Liver (tissue), 3 donors: ENCODE data around the gene LTO1.

Experiments used
- EGR1 ChIP-seq, 2 donors: IDR thresholded peaks; 2 replicates each; pipeline ENCODE4 v1.6.1; 2016 to 2018; ENCODE audit warnings: antibody characterized with exemption in 2 of 2, low read depth in 2 of 2
- FOXA1 ChIP-seq: IDR thresholded peaks from 2 replicates; pipeline ENCODE4 v1.6.1; 2016; ENCODE audit warnings: antibody characterized with exemption
- HNF4G ChIP-seq: IDR thresholded peaks from 2 replicates; pipeline ENCODE4 v1.6.1; 2016; ENCODE audit warnings: antibody characterized with exemption
- JUND ChIP-seq, 2 donors: IDR thresholded peaks; 2 replicates each; pipeline ENCODE4 v1.6.1; 2016; ENCODE audit warnings: antibody characterized with exemption in 2 of 2
- RAD21 ChIP-seq, 2 donors: IDR thresholded peaks; 2 replicates each; pipeline ENCODE4 v1.6.1; 2016; ENCODE audit warnings: antibody characterized with exemption in 2 of 2, mild to moderate bottlenecking in 2 of 2
- SP1 ChIP-seq: IDR thresholded peaks from 2 replicates; pipeline ENCODE4 v1.6.1; 2018; ENCODE audit warnings: antibody characterized with exemption, mild to moderate bottlenecking
- TAF1 ChIP-seq: conservative IDR thresholded peaks from 2 replicates; pipeline ENCODE4 v1.6.1; 2016; ENCODE audit warnings: antibody characterized with exemption, mild to moderate bottlenecking
- YY1 ChIP-seq: IDR thresholded peaks from 2 replicates; pipeline ENCODE4 v1.6.1; 2016; ENCODE audit warnings: antibody characterized with exemption, mild to moderate bottlenecking
- TF ChIP-seq, protein P1 (sequence below): fragments of 150-350 bp; IDR thresholded peaks from 2 replicates; pipeline ENCODE4 v1.5.1; 2017; ENCODE audit warnings: improper control_type of control experiment, low read depth, low read length; ENCODE audit not compliant: missing input control
- TF ChIP-seq, protein P2 (sequence below): IDR thresholded peaks from 2 replicates; pipeline ENCODE4 v1.6.1; 2016; ENCODE audit warnings: antibody characterized with exemption
- TF ChIP-seq, protein P3 (sequence below): IDR thresholded peaks from 2 replicates; pipeline ENCODE4 v1.6.1; 2016; ENCODE audit warnings: antibody characterized with exemption
- donor health status: healthy.
- donor health status: healthy.

DNA sequence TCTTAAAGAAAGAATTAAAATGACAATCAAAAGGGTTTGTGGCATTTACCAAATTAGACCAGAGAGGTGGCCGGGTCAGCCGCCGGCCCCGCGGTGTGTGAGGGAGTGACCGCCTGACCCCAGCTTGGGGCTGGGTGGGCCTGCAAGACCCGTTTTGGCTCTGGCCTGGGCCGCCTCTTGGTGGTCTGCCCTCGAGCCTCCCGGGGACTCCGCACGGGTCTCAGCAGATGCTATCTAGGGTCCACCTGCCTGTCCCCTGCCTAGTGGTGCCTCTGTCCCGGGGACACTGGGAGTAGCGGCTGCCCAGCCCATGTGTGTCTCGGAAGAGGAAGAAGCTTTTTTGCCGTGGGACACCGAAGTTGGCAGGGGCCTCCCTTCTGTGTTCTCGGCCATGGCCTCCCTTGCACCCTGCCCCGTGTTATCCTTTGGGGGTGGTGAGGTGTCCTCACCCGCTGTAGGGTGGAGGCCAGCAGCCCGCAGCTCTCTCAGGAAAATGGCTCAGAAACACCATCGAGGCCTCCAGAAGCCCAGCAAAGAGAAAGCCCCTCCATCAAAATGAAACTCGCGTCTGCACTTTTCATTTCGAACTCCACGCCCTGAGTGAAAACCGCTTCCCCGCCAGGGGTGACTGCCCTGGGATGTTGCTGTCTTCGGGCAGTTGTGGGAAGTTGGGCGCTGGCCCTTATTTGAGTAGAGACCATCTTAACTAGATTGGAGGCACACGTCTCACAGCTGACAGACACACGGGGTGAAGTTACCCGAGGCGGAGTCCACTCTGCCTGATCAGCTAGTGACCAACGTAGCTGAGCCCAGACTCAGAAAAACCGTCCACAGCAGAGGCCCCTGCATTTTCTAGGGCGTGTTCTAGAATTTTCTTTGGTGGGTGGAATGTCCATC lies 26.2 kb downstream of the LTO1 start:
- TF ChIP-seq, protein P1, sequence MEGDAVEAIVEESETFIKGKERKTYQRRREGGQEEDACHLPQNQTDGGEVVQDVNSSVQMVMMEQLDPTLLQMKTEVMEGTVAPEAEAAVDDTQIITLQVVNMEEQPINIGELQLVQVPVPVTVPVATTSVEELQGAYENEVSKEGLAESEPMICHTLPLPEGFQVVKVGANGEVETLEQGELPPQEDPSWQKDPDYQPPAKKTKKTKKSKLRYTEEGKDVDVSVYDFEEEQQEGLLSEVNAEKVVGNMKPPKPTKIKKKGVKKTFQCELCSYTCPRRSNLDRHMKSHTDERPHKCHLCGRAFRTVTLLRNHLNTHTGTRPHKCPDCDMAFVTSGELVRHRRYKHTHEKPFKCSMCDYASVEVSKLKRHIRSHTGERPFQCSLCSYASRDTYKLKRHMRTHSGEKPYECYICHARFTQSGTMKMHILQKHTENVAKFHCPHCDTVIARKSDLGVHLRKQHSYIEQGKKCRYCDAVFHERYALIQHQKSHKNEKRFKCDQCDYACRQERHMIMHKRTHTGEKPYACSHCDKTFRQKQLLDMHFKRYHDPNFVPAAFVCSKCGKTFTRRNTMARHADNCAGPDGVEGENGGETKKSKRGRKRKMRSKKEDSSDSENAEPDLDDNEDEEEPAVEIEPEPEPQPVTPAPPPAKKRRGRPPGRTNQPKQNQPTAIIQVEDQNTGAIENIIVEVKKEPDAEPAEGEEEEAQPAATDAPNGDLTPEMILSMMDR: no peak
- TF ChIP-seq SP1 (no peak), YY1 (no peak), RAD21 (IDR thresholded peaks at IDR 0.05) (no peak), TAF1 (no peak), FOXA1 (no peak), JUND (IDR thresholded peaks at IDR 0.05) (no peak), EGR1 (IDR thresholded peaks at IDR 0.05; ENCODE audit: low read depth in 2 of 2) (no peak), HNF4G (no peak)
- TF ChIP-seq, protein P2, sequence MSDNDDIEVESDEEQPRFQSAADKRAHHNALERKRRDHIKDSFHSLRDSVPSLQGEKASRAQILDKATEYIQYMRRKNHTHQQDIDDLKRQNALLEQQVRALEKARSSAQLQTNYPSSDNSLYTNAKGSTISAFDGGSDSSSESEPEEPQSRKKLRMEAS: no peak
- TF ChIP-seq, protein P3, sequence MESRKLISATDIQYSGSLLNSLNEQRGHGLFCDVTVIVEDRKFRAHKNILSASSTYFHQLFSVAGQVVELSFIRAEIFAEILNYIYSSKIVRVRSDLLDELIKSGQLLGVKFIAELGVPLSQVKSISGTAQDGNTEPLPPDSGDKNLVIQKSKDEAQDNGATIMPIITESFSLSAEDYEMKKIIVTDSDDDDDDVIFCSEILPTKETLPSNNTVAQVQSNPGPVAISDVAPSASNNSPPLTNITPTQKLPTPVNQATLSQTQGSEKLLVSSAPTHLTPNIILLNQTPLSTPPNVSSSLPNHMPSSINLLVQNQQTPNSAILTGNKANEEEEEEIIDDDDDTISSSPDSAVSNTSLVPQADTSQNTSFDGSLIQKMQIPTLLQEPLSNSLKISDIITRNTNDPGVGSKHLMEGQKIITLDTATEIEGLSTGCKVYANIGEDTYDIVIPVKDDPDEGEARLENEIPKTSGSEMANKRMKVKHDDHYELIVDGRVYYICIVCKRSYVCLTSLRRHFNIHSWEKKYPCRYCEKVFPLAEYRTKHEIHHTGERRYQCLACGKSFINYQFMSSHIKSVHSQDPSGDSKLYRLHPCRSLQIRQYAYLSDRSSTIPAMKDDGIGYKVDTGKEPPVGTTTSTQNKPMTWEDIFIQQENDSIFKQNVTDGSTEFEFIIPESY: no peak
